HEK293 (cell line): Measurements from ENCODE around the gene DLG2.

ENCODE experiments used
- ATF2 ChIP-seq: fragments of 450-650 bp; formaldehyde crosslinking; IDR thresholded peaks from 2 replicates; pipeline ENCODE4 v1.5.1; 2016; ENCODE audit warnings: missing biosample characterization, missing genetic modification characterization, low read depth
- CTCF ChIP-seq: fragments of 450-650 bp; formaldehyde crosslinking; IDR thresholded peaks from 2 replicates; pipeline ENCODE4 v1.5.1; 2016; ENCODE audit warnings: missing biosample characterization, missing genetic modification characterization
- EGR2 ChIP-seq: fragments of 450-650 bp; formaldehyde crosslinking; IDR thresholded peaks from 2 replicates; pipeline ENCODE4 v1.5.1; 2016; ENCODE audit warnings: low read depth, missing biosample characterization, missing genetic modification characterization
- ZEB2 ChIP-seq: fragments of 450-650 bp; formaldehyde crosslinking; IDR thresholded peaks from 2 replicates; pipeline ENCODE4 v1.5.1; 2016; ENCODE audit warnings: missing biosample characterization, missing genetic modification characterization
- ZFP41 ChIP-seq: fragments of 450-650 bp; formaldehyde crosslinking; IDR thresholded peaks from 2 replicates; pipeline ENCODE4 v1.5.1; 2016; ENCODE audit warnings: missing biosample characterization, missing genetic modification characterization, borderline replicate concordance
- ZNF302 ChIP-seq: fragments of 450-650 bp; formaldehyde crosslinking; IDR thresholded peaks from 2 replicates; pipeline ENCODE4 v1.5.1; 2016; ENCODE audit warnings: missing biosample characterization, missing genetic modification characterization, low read depth
- ZNF501 ChIP-seq: fragments of 450-650 bp; formaldehyde crosslinking; IDR thresholded peaks from 2 replicates; pipeline ENCODE4 v1.5.1; 2016; ENCODE audit warnings: missing biosample characterization, missing genetic modification characterization
- ZNF777 ChIP-seq: fragments of 450-650 bp; formaldehyde crosslinking; IDR thresholded peaks from 2 replicates; pipeline ENCODE4 v1.5.1; 2017; ENCODE audit warnings: missing biosample characterization, missing genetic modification characterization, borderline replicate concordance
- ZNF791 ChIP-seq: fragments of 450-650 bp; formaldehyde crosslinking; IDR thresholded peaks from 2 replicates; pipeline ENCODE4 v1.5.1; 2016; ENCODE audit warnings: missing biosample characterization, missing genetic modification characterization
- ZNF792 ChIP-seq: fragments of 450-650 bp; formaldehyde crosslinking; IDR thresholded peaks from 2 replicates; pipeline ENCODE4 v1.5.1; 2016; ENCODE audit warnings: missing biosample characterization, missing genetic modification characterization
- ZNF830 ChIP-seq: fragments of 450-650 bp; IDR thresholded peaks from 2 replicates; pipeline ENCODE4 v1.5.0; 2018; ENCODE audit warnings: missing biosample characterization, missing genetic modification characterization, low read depth, mild to moderate bottlenecking, moderate library complexity
- ZNF837 ChIP-seq: fragments of 450-650 bp; formaldehyde crosslinking; IDR thresholded peaks from 2 replicates; pipeline ENCODE4 v1.5.1; 2016; ENCODE audit warnings: missing biosample characterization, missing genetic modification characterization
- ZSCAN16 ChIP-seq: fragments of 450-650 bp; formaldehyde crosslinking; IDR thresholded peaks from 2 replicates; pipeline ENCODE4 v1.5.1; 2016; ENCODE audit warnings: missing biosample characterization, missing genetic modification characterization

GRCh38 chr11:84501750-84502149 lies 1125.4 kb downstream of the DLG2 start:
- TF ChIP-seq ZNF777 (no peak), ZEB2 (tag by site-specific recombination) (no peak), ZNF791 (tag by site-specific recombination) (no peak), ZNF830 (tag by site-specific recombination) (no peak), ZFP41 (tag by site-specific recombination) (no peak), EGR2 (tag by site-specific recombination) (no peak), ZNF792 (no peak), ZNF501 (tag by site-specific recombination) (no peak), CTCF (tag by site-specific recombination) (no peak), ZNF302 (no peak), ATF2 (tag by site-specific recombination) (no peak), ZSCAN16 (tag by site-specific recombination) (no peak), ZNF837 (tag by site-specific recombination) (no peak)
